ENCODE data around the gene WDR54.

Gene WDR54

DNA sequence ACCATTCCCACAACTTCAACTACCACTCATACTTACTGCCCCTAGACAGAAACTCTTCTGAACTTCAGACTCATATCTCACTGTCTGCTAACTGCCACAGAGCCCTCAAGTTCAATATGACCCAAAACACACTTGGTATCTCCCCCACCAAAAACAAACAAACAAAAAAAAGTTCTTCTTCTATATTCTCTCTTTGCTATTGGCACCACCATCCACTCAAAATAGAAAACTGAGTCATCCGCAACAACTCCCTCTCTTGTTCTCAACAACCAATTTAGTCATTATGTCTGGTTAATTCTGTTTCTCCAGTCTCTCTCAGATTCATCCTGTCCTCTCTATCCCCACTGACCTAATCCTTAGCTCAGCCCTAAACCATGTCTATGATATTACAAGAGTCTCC lies 34.2 kb upstream of the WDR54 start:
- in situ Hi-C loops (cut with MboI; ENCODE audit: low pct_unique_long_range_greater_than_20kb, low sequenced_read_pairs, unreplicated experiment): no loop called here
- TF ChIP-seq, protein P1, sequence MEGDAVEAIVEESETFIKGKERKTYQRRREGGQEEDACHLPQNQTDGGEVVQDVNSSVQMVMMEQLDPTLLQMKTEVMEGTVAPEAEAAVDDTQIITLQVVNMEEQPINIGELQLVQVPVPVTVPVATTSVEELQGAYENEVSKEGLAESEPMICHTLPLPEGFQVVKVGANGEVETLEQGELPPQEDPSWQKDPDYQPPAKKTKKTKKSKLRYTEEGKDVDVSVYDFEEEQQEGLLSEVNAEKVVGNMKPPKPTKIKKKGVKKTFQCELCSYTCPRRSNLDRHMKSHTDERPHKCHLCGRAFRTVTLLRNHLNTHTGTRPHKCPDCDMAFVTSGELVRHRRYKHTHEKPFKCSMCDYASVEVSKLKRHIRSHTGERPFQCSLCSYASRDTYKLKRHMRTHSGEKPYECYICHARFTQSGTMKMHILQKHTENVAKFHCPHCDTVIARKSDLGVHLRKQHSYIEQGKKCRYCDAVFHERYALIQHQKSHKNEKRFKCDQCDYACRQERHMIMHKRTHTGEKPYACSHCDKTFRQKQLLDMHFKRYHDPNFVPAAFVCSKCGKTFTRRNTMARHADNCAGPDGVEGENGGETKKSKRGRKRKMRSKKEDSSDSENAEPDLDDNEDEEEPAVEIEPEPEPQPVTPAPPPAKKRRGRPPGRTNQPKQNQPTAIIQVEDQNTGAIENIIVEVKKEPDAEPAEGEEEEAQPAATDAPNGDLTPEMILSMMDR (IDR thresholded peaks at IDR 0.05; ENCODE audit: extremely low read depth, insufficient read depth, missing control alignments): no peak
- DNase-seq (ENCODE audit: low spot score): no peak

DNA sequence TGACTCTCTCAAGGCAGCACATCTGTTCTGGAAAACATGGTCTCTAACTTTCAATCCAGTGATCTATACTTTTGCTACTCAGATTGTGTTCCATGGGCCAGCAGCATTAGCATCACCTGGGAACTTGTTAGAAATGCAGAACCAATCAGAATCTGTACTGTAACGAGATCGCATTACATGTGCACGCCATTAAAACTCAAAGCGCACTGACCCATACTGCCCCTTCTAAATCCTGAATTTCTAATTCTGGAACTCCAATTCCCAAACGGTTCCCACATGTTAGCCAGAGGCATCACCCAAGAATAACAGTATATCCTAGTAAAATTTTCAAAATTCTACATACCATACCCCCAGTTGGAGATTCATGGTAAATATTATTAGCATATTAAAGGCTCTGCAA lies 30.9 kb upstream of the WDR54 start:
- TF ChIP-seq, protein P1 (IDR thresholded peaks at IDR 0.05; ENCODE audit: extremely low read depth, insufficient read depth, missing control alignments): no peak
- no peak for DNase-seq (ENCODE audit: low spot score)
- in situ Hi-C loops (cut with MboI; ENCODE audit: low pct_unique_long_range_greater_than_20kb, low sequenced_read_pairs, unreplicated experiment): no loop called here

DNA sequence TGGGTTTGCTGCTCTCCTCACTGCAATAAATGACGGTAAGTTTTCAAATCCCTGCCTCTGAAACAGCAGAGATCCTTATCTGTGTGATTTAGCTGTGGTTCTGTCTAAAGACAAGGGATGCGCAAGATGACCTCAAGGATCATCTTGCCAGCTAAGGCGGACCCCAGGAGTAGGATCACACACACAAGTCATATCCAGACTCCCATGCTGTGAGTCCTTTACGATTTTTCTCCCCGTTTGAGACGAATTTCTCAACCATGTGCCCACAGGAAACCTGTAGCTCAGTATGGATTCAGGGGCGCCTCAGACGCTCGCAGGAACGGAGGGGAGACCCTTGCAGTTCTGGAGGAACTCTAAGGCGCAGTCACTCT lies 30.3 kb upstream of the WDR54 start:
- in situ Hi-C loops (cut with MboI; ENCODE audit: low pct_unique_long_range_greater_than_20kb, low sequenced_read_pairs, unreplicated experiment): no loop called here
- TF ChIP-seq, protein P1 (IDR thresholded peaks at IDR 0.05; ENCODE audit: extremely low read depth, insufficient read depth, missing control alignments): no peak
- DNase-seq (ENCODE audit: low spot score): no peak

DNA sequence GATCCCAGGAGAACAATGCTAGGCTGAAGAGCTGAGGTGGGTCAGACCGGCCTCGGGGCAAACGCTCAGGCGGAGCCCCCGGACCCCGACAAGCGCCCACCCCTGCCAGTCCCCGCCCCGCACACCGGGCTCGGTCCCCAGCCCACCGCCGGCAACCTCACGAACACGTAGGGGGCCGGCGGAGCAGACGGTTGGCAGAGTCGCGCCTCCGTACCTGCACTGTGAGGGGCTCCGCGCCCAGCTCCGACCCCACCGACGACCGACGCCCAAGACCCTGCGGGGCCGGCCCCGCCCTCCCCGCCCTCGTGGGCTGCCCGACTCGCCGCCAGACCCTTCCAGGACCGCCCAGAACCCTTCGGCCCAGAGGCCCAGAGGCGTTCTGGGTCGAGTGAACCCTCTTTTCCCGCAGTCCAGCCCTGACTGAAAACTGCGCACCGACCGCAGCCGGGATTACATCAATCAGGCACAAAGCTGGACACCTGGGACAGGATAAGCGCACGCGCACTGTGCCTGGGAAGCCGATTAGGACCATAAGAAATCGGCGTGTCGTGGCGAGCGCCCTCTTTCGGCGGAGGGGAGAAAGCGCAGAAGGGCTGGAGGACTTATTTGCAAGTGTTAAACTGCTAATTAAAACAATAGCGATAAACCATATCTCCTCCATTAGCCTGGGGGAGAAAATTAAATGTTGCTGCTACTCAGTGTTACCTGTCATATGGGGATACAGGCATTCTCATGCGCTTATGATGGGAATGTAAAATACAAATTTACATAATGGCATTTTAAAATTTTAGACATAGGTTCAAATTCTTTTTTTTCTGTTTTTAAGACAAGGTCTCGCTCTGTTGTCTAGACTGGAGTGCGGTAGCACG lies 29.7 kb upstream of the WDR54 start:
- peak; percentile 96 for DNase-seq (ENCODE audit: low spot score)

DNA sequence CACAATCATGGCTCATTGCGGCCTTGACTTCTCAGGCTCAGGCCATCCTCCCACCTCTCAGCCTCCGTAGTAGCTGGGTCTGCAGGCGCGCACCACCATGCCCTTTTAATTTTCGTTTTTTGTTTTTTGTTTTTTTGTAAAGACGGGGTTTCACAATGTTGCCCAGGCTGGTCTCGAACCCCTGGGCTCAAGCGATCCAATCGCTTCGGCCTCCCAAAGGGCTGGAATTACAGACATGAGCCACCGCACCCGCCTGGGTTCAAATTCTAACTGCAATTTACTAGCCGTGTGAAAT lies 29.1 kb upstream of the WDR54 start:
- DNase-seq (ENCODE audit: low spot score): no peak

More for the DNA sequence above, 29.7 kb upstream of the WDR54 start:
- TF ChIP-seq, protein P1 (IDR thresholded peaks at IDR 0.05; ENCODE audit: extremely low read depth, insufficient read depth, missing control alignments): peak; percentile 94
- in situ Hi-C loops (cut with MboI; ENCODE audit: low pct_unique_long_range_greater_than_20kb, low sequenced_read_pairs, unreplicated experiment): no loop called here

DNA sequence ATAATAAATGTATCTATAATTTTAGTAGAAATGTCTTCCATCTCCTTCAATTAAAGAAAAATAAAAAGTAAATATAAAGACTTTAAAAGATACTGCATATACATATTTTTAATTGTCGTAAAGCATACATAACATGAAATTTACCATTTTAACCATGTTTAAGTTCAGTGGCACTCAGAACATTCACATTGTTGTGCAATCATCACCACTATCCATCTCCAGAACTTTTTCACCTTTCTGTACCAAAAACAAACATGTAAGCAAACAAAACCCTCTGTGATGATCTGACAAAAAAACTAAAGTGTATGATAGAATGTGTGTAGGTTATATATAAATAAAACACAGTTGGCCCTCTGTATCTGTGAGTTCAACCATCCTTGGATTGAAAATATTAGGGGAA lies 28.0 kb upstream of the WDR54 start:
- no peak for DNase-seq (ENCODE audit: low spot score)
- in situ Hi-C loops (cut with MboI; ENCODE audit: low pct_unique_long_range_greater_than_20kb, low sequenced_read_pairs, unreplicated experiment): no loop called here
- TF ChIP-seq, protein P1 (IDR thresholded peaks at IDR 0.05; ENCODE audit: extremely low read depth, insufficient read depth, missing control alignments): no peak

More for the DNA sequence above, 29.1 kb upstream of the WDR54 start:
- in situ Hi-C loops (cut with MboI; ENCODE audit: low pct_unique_long_range_greater_than_20kb, low sequenced_read_pairs, unreplicated experiment): no loop called here
- TF ChIP-seq, protein P1 (IDR thresholded peaks at IDR 0.05; ENCODE audit: extremely low read depth, insufficient read depth, missing control alignments): no peak
